Smooth muscle cell of the coronary artery (primary cell): Measurements from ENCODE around the gene WASF2. TPM values are rescaled to one million over a fixed set of nuclear protein-coding genes. Genes with fewer than 3 reads are reported as not detected.

ENCODE experiments used
- total RNA-seq: library from RNA; depleted of rRNA; stranded (reverse); fragments of >200 nt; gene quantifications from 2 replicates; pipeline ENCODE4 v1.2.3, GENCODE V29; 2014; ENCODE audit warnings: low replicate concordance

The WASF2 gene, protein sequence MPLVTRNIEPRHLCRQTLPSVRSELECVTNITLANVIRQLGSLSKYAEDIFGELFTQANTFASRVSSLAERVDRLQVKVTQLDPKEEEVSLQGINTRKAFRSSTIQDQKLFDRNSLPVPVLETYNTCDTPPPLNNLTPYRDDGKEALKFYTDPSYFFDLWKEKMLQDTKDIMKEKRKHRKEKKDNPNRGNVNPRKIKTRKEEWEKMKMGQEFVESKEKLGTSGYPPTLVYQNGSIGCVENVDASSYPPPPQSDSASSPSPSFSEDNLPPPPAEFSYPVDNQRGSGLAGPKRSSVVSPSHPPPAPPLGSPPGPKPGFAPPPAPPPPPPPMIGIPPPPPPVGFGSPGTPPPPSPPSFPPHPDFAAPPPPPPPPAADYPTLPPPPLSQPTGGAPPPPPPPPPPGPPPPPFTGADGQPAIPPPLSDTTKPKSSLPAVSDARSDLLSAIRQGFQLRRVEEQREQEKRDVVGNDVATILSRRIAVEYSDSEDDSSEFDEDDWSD
- 9.5 and 13.8 TPM in 2 replicates for total RNA-seq

GRCh38 chr1:27489973-27490741 lies at the start of gene WASF2:
Gene WASF2 (minus strand): TSS chr1:27490167. CDS start chr1:27428890, 61,277 bp downstream.

GRCh38 chr1:27392096-27392777 lies 97.7 kb downstream of the WASF2 start, which contains the start of gene GPR3:
Gene GPR3 (plus strand): TSS chr1:27392622. CDS start chr1:27393799, 1,177 bp downstream.

GRCh38 chr1:27383039-27383605 lies 106.8 kb downstream of the WASF2 start, which contains the start of gene CD164L2:
Gene CD164L2 (minus strand): TSS chr1:27383333. CDS start chr1:27383239, 94 bp downstream.

DNA sequence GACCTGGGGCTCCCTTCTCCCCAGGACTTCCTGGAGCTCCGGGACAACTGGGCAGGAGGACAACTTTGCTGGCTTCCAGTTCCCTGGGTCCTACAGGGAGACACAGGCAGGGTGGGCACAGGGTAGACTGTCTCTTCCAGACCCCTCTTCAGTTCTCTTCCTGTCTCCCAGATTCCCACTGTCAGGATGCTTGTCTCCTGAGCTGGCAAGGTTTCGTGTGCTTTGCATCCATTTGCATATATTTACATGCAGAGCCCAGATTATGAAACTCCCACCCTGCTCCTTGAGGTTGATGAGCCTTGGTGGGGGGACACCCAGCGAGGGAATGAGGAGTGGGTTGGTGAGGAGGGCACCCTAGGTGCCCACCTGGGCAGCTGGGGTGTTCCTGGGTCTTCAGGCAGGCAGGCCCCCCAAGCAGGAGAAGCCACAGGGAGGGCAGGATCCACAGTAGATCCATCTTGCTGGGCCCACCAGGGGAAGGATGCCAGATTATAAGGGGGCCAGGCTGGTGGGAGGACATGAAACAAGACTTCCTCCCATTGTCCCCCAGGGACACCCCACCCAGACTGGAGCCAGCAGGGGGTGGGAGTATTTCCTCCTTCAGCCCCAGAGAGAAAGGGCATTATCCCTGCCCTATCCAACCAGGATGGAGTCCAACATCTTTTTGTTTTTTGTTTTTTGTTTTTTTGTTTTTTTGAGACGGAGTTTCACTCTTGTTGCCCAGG lies 115.4 kb downstream of the WASF2 start, which contains the start of gene FCN3:
Gene FCN3 (minus strand): TSS at position 463 of the 725 bp plus-strand sequence. CDS start 6 bp downstream, at position 457.

GRCh38 chr1:27366411-27367159 lies 123.4 kb downstream of the WASF2 start, which contains the start of gene MAP3K6:
Gene MAP3K6 (minus strand): TSS chr1:27366961. CDS start chr1:27366597, 364 bp downstream.

Other genes with a start within 250 kb of the WASF2 start
- 22.9 and 23.6 TPM in 2 replicates for gene TMEM222, start 168.0 kb downstream of the WASF2 start, total RNA-seq
- gene SYTL1, start 148.1 kb downstream of the WASF2 start, total RNA-seq: 0.08 TPM in 1 of 2 replicates, not detected in the other
- gene MAP3K6, start 123.2 kb downstream of the WASF2 start, total RNA-seq: 10.8 and 16.3 TPM in 2 replicates
- gene FCN3, start 115.3 kb downstream of the WASF2 start, total RNA-seq: not detected in 2 replicates
- not detected in 2 replicates for gene CD164L2, start 106.8 kb downstream of the WASF2 start, total RNA-seq
- gene GPR3, start 97.5 kb downstream of the WASF2 start, total RNA-seq: under 0.01 and 0.30 TPM in 2 replicates
- 3.9 and 7.3 TPM in 2 replicates for gene AHDC1, start 114.0 kb upstream of the WASF2 start, total RNA-seq
- gene FGR, start 145.0 kb upstream of the WASF2 start, total RNA-seq: not detected in 2 replicates
- gene IFI6, start 182.0 kb upstream of the WASF2 start, total RNA-seq: 70.3 and 90.0 TPM in 2 replicates
- 9.2 and 16.7 TPM in 2 replicates for gene FAM76A, start 235.8 kb upstream of the WASF2 start, total RNA-seq